T-helper 2 cell treated with Interferon-gamma antibody and Interleukin-4, amounts not matched to agents 100 ng/mL and 5 ng/mL, for 36 hours (primary cell): ENCODE measurements around the gene TRPV2. TPM values are rescaled to one million over a fixed set of nuclear protein-coding genes. Genes with fewer than 3 reads are reported as not detected.
"Not testable (repeated sequence)": the region's sequence is repeated elsewhere in the genome, so short reads cannot be mapped to it uniquely, and the experiment has no call there.

Experiments used
- intact Hi-C: fragments of 100-400 bp; cut with micrococcal nuclease; formaldehyde crosslinking; loops from one replicate; pipeline ENCODE4 v1.15.1; 2023
- total RNA-seq: library from RNA; stranded (reverse); gene quantifications from 2 replicates; pipeline ENCODE4 v1.2.3, GENCODE V29; 2022

Gene TRPV2
- total RNA-seq, 1 donor from 2014 or later: 135 TPM

GRCh38 chr17:16435925-16436886, 20.8 kb downstream of the TRPV2 start:
- intact Hi-C loops: loop anchor here (5.0 kb wide), 1 partner anchor 219 kb away; the partner anchor contains the start of genes NCOR1 and PIGL

- intact Hi-C loops: loop anchor here (5.0 kb wide), 1 partner anchor 220 kb away; the partner anchor contains the start of genes NCOR1 and PIGL
These were observed 21.7 kb downstream of the TRPV2 start for GRCh38 chr17:16437083-16437482.

GRCh38 chr17:16438173-16438556, 22.8 kb downstream of the TRPV2 start:
- intact Hi-C loops: loop anchor here (1.0 to 5.0 kb wide), 6 partner anchors 22 to 221 kb away; partner anchors contain the start of genes NCOR1, PIGL and UBB

- intact Hi-C loops: loop anchor here (1.0 to 5.0 kb wide), 7 partner anchors 22 to 439 kb away; partner anchors contain the start of genes NCOR1, PIGL, TTC19 and UBB
These were observed 23.4 kb downstream of the TRPV2 start for GRCh38 chr17:16438557-16439302.

GRCh38 chr17:16439303-16439791, 24.0 kb downstream of the TRPV2 start:
- intact Hi-C loops: loop anchor here (1.0 to 5.0 kb wide), 2 partner anchors 222 to 440 kb away; partner anchors contain the start of genes NCOR1, PIGL, TTC19 and ZSWIM7

- intact Hi-C loops: loop anchor here (1.0 to 5.0 kb wide), 2 partner anchors 223 to 441 kb away; partner anchors contain the start of genes NCOR1, PIGL, TTC19 and ZSWIM7
These were observed 24.5 kb downstream of the TRPV2 start for GRCh38 chr17:16439811-16440351.

- intact Hi-C loops: not testable (repeated sequence)
These were observed 25.0 kb downstream of the TRPV2 start for GRCh38 chr17:16440354-16440753.

GRCh38 chr17:16440901-16441629, 25.7 kb downstream of the TRPV2 start:
- intact Hi-C loops: no loop called here

GRCh38 chr17:16442141-16442540, 26.8 kb downstream of the TRPV2 start:
- intact Hi-C loops: no loop called here

GRCh38 chr17:16442594-16443510, 27.5 kb downstream of the TRPV2 start:
- intact Hi-C loops: no loop called here

- intact Hi-C loops: no loop called here
These were observed 28.3 kb downstream of the TRPV2 start for GRCh38 chr17:16443511-16444257.

GRCh38 chr17:16444258-16444886, 29.0 kb downstream of the TRPV2 start:
- intact Hi-C loops: no loop called here

- intact Hi-C loops: no loop called here
These were observed 31.1 kb downstream of the TRPV2 start for GRCh38 chr17:16446338-16446983.

GRCh38 chr17:16447676-16448075, 32.3 kb downstream of the TRPV2 start:
- intact Hi-C loops: no loop called here

GRCh38 chr17:16448490-16448889, 33.1 kb downstream of the TRPV2 start:
- intact Hi-C loops: no loop called here

- intact Hi-C loops: no loop called here
These were observed 33.8 kb downstream of the TRPV2 start for GRCh38 chr17:16449121-16449570.

GRCh38 chr17:16450028-16450427, 34.7 kb downstream of the TRPV2 start:
- intact Hi-C loops: no loop called here

GRCh38 chr17:16452268-16452667, 36.9 kb downstream of the TRPV2 start:
- intact Hi-C loops: not testable (repeated sequence)
